Tibial nerve (tissue), 4 donors: ENCODE measurements around the gene INCA1. TPM values are rescaled to one million over a fixed set of nuclear protein-coding genes. Genes with fewer than 3 reads are reported as not detected.

Source experiments
- DNase-seq, 2 donors: peaks; one replicate each; pipeline ENCODE4 v3.0.0-alpha.2; 2019; ENCODE audit warnings: low spot score in 2 of 2
- H3K27ac ChIP-seq, 4 donors: fragments of 200-600 bp; sonication (generic) in 3 of 4; one replicate each; pipeline ENCODE4 v1.5.1; 2017 to 2019; ENCODE audit warnings: mild to moderate bottlenecking in 1 of 4
- H3K27me3 ChIP-seq, 2 donors: fragments of 200-600 bp; sonication (generic) in 1 of 2; one replicate each; pipeline versions ENCODE4 v1.5.1 to v1.6.0; 2017 to 2019
- H3K36me3 ChIP-seq, 3 donors: fragments of 200-600 bp; sonication (generic); one replicate each; pipeline ENCODE4 v1.5.1; 2018 to 2019
- H3K4me1 ChIP-seq, 4 donors: fragments of 200-600 bp; sonication (generic) in 3 of 4; one replicate each; pipeline ENCODE4 v1.5.1; 2017 to 2019
- H3K4me3 ChIP-seq, 4 donors: fragments of 200-600 bp; sonication (generic) in 3 of 4; one replicate each; pipeline ENCODE4 v1.5.1; 2017 to 2019; ENCODE audit warnings: mild to moderate bottlenecking in 1 of 4, moderate library complexity in 1 of 4
- H3K9me3 ChIP-seq, 4 donors: fragments of 200-600 bp; sonication (generic) in 3 of 4; one replicate each; pipeline ENCODE4 v1.5.1; 2017 to 2019
- CTCF ChIP-seq, 5 experiments: fragments of 200-600 bp in 3 of 5; fragments of 450-650 bp in 2 of 5; sonication (generic) in 3 of 5; IDR thresholded peaks; one replicate each; pipeline ENCODE4 v1.5.1; 2016 to 2019; ENCODE audit warnings: antibody characterized with exemption in 5 of 5, mild to moderate bottlenecking in 3 of 5, moderate library complexity in 2 of 5
- EP300 ChIP-seq, 2 donors: sonication (generic); formaldehyde crosslinking; IDR thresholded peaks; one replicate each; pipeline ENCODE4 v1.6.1; 2017; ENCODE audit warnings: antibody characterized with exemption in 2 of 2, mild to moderate bottlenecking in 1 of 2
- POLR2A ChIP-seq, 2 donors: fragments of 450-650 bp; IDR thresholded peaks; one replicate each; pipeline ENCODE4 v1.6.1; 2017; ENCODE audit warnings: antibody characterized with exemption in 2 of 2, mild to moderate bottlenecking in 2 of 2, moderate library complexity in 2 of 2
- WGBS, 2 donors: methylation state at CpG; one replicate each; pipeline ENCODE4 v1.1.5; 2018; 5-methylcytosine and 5-hydroxymethylcytosine counted together
- total RNA-seq, 4 donors: library from RNA; depleted of rRNA; stranded (reverse); fragments of >200 nt; gene quantifications; one replicate each; pipeline ENCODE4 v1.1.0, GENCODE V29; 2016

Gene INCA1
- total RNA-seq, 4 donors from 2014 or later = 1.2 to 1.8 (median 1.7) TPM

- Histone ChIP-seq H3K36me3 (peaks cover 0 to 27% (median 0%) of the 10 kb centered on the region in 3 donors), H3K4me3 (peak overlapping the region; percentile 85 to 99 (median 95)), H3K27ac (peak overlapping the region; percentile 94 to 98 (median 96)), H3K9me3 (no peaks in the 10 kb centered on the region), H3K4me1 (peaks cover 0 to 54% (median 36%) of the 10 kb centered on the region in 4 donors), H3K27me3 (no peaks in the 10 kb centered on the region)
- TF ChIP-seq CTCF (IDR thresholded peaks at IDR 0.05) (peak in 1 of 5 experiments; percentile 35), POLR2A (IDR thresholded peaks at IDR 0.05) (peak; percentile 14 to 36), EP300 (IDR thresholded peaks at IDR 0.05) (no peak)
- WGBS, 2 donors = 0% methylated on average over 35 of the region's 40 CpGs
- DNase-seq = peak; percentile 58 to 63
These were observed 48.4 kb downstream of the INCA1 start for GRCh38 chr17:4948931-4949320.

- peaks cover 0 to 60% (median 36%) of the 10 kb centered on the region in 4 donors for H3K4me1 ChIP-seq
These were observed 49.0 kb downstream of the INCA1 start, which contains the start of gene PFN1 for GRCh38 chr17:4948166-4948930. Gene PFN1, minus strand, starts transcription at chr17:4948530. Its CDS starts 136 bp downstream, at chr17:4948394.

GRCh38 chr17:4947411-4948165 is 49.7 kb downstream of the INCA1 start:
- 0 to 1% methylated on average over 42 to 47 of the region's 56 CpGs for WGBS, 2 donors
- peak in 1 of 2 donors; percentile 32 for DNase-seq
- peaks cover 0 to 40% (median 0%) of the 10 kb centered on the region in 3 donors for H3K36me3 ChIP-seq
- peak in 1 of 2 donors; percentile 57 for TF ChIP-seq EP300 (IDR thresholded peaks at IDR 0.05)
- TF ChIP-seq CTCF (IDR thresholded peaks at IDR 0.05) = no peak
- H3K9me3 ChIP-seq = no peaks in the 10 kb centered on the region
- H3K27me3 ChIP-seq = no peaks in the 10 kb centered on the region
- H3K4me3 ChIP-seq = peak overlapping the region; percentile 85 to 99 (median 95)
- H3K27ac ChIP-seq = peak overlapping the region; percentile 94 to 97 (median 96)
- H3K4me1 ChIP-seq = peaks cover 0 to 66% (median 36%) of the 10 kb centered on the region in 4 donors

More at GRCh38 chr17:4948166-4948930, 49.0 kb downstream of the INCA1 start, which contains the start of gene PFN1:
- DNase-seq = peak; percentile 91 to 94
- H3K4me3 ChIP-seq = peak within 1 kb of the TSS; percentile 85 to 99 (median 95)
- peaks cover 0 to 33% (median 0%) of the 10 kb centered on the region in 3 donors for H3K36me3 ChIP-seq
- H3K27ac ChIP-seq = peak within 1 kb of the TSS; percentile 94 to 98 (median 96)
- H3K27me3 ChIP-seq = no peaks in the 10 kb centered on the region
- H3K9me3 ChIP-seq = no peaks in the 10 kb centered on the region
- WGBS, 2 donors = 0 to 1% methylated on average over 14 to 42 of the region's 59 CpGs
- TF ChIP-seq CTCF (IDR thresholded peaks at IDR 0.05) = no peak
- TF ChIP-seq EP300 (IDR thresholded peaks at IDR 0.05) = peak in 1 of 2 donors; percentile 65
- peak; percentile 59 to 77 for TF ChIP-seq POLR2A (IDR thresholded peaks at IDR 0.05)

GRCh38 chr17:4947010-4947410 is 50.3 kb downstream of the INCA1 start:
- no peaks in the 10 kb centered on the region for H3K9me3 ChIP-seq
- TF ChIP-seq EP300 (IDR thresholded peaks at IDR 0.05) (no peak), CTCF (IDR thresholded peaks at IDR 0.05) (no peak), POLR2A (IDR thresholded peaks at IDR 0.05) (no peak)
- peaks cover 0 to 46% (median 0%) of the 10 kb centered on the region in 3 donors for H3K36me3 ChIP-seq
- H3K4me1 ChIP-seq = peaks cover 0 to 72% (median 36%) of the 10 kb centered on the region in 4 donors
- WGBS, 2 donors = 5 to 6% methylated on average over 7 of the region's 7 CpGs
- H3K27ac ChIP-seq = peak overlapping the region; percentile 94 to 97 (median 96)
- peak overlapping the region; percentile 85 to 99 (median 95) for H3K4me3 ChIP-seq
- no peak for DNase-seq
- no peaks in the 10 kb centered on the region for H3K27me3 ChIP-seq
